Lung (tissue), 12 donors: Measurements from ENCODE around the gene PLAU. TPM values are rescaled to one million over a fixed set of nuclear protein-coding genes. Genes with fewer than 3 reads are reported as not detected.

Experiments
- ATAC-seq: fragments of 200-7000 bp; cut with Tn5 transposase; one replicate; pipeline ENCODE4 v1.9.1; 2020; ENCODE audit warnings: moderate number of reproducible peaks; ENCODE audit not compliant: insufficient read depth, low FRiP score
- DNase-seq, 3 donors: peaks; one replicate each; pipeline ENCODE4 v3.0.0-alpha.2; 2013 to 2017
- H3K27ac ChIP-seq, 2 donors: one replicate each; pipeline ENCODE4 v1.5.1; 2013; ENCODE audit warnings: mild to moderate bottlenecking in 2 of 2, moderate library complexity in 2 of 2, control low read depth in 1 of 2, inconsistent platforms in 1 of 2, low read depth in 1 of 2, low read length in 1 of 2
- H3K27me3 ChIP-seq, 3 donors: one replicate each; pipeline ENCODE4 v1.5.1; 2013; ENCODE audit warnings: low read length in 2 of 3; ENCODE audit not compliant: control insufficient read depth in 3 of 3, insufficient read depth in 3 of 3
- H3K36me3 ChIP-seq, 4 donors: one replicate each; pipeline ENCODE4 v1.5.1; 2013; ENCODE audit warnings: low read length in 4 of 4, mild to moderate bottlenecking in 1 of 4, moderate library complexity in 1 of 4; ENCODE audit not compliant: control insufficient read depth in 4 of 4, insufficient read depth in 4 of 4
- H3K4me1 ChIP-seq, 5 donors: one replicate each; pipeline ENCODE4 v1.5.1; 2013; ENCODE audit warnings: low read length in 5 of 5, mild to moderate bottlenecking in 2 of 5, moderate library complexity in 1 of 5; ENCODE audit not compliant: control insufficient read depth in 5 of 5, insufficient read depth in 5 of 5
- H3K4me3 ChIP-seq: one replicate; pipeline ENCODE4 v1.5.1; 2013; ENCODE audit warnings: mild to moderate bottlenecking, control low read depth, moderate library complexity
- H3K9ac ChIP-seq, 2 donors: one replicate each; pipeline ENCODE4 v1.5.1; 2013; ENCODE audit warnings: low read length in 2 of 2, control low read depth in 1 of 2; ENCODE audit not compliant: insufficient read depth in 1 of 2
- H3K9me3 ChIP-seq, 4 donors: one replicate each; pipeline ENCODE4 v1.5.1; 2013; ENCODE audit warnings: low read length in 3 of 4, mild to moderate bottlenecking in 1 of 4, moderate library complexity in 1 of 4; ENCODE audit not compliant: control insufficient read depth in 4 of 4, insufficient read depth in 3 of 4
- WGBS, 2 donors: extraction: QIAGEN DNeasy Blood & Tissue Kit; methylation state at CpG; one replicate each; pipeline ENCODE4 v1.1.7; 2013; 5-methylcytosine and 5-hydroxymethylcytosine counted together
- polyA plus RNA-seq, 2 donors: library from polyadenylated mRNA; stranded (reverse); fragments of 200-250 nt; gene quantifications; one replicate each; pipeline ENCODE4 v1.2.1, GENCODE V29; 2013
- total RNA-seq, 2 donors: library from RNA; depleted of rRNA in 1 of 2; stranded (reverse); fragments of >200 nt in 1 of 2; gene quantifications; one replicate each; pipeline ENCODE4 v1.2.1, GENCODE V29; 2014 to 2021
- TF ChIP-seq, protein P1 (sequence below): IDR thresholded peaks from 2 replicates; pipeline ENCODE4 v1.5.1; 2012; ENCODE audit warnings: mild to moderate bottlenecking; ENCODE audit errors: control extremely low read depth, extremely low read depth
- donor health status: control.
- donor health status: control.
- donor health status: Bipolar disorder and iron deficiency.
- donor health status: healthy.
- donor health status: DM: yes; HTN: yes; CAD: no.

Gene PLAU
- total and polyA plus RNA-seq, 4 donors: 11.6 to 36.7 (median 18.3) TPM

DNA sequence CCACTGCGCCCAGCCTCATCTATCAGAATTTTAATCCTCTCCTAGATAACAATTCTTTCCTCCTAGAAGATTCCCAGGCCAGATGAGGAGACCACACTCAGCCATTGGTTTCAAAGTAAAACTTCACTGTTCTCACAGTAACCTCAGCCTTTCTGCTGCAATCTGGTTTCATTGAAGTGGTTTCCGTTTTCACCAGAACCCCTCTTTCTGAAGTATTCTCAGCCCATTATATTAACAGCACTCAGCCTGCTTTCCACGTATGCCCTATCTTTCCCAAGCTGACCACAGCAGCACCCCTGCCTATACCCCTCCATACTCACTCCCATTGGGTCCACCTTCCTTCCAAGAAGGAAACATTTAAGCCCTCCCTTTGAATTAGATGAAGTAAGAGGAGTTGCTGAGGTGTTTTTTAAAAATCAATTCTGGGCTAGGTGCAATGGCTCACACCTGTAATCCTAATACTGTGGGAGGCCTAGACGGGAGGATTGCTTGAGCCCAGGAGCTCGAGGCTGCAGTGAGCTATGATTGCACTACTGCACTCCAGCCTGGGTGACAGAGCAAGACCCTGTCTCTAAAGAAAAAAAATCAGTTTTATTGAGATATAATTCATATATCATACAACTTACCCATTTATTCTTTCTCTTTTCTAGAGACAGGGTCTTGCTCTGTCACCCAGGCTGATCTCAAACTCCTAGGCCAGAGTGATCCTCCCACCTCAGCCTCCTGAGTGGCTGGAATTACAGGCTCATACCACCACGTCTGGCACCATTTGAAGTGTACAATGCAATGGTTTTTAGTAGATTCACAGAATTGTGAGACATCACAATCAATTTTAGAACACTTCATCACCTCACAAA is 11.3 kb downstream of the PLAU start:
- H3K27me3 ChIP-seq: no peaks in the 10 kb centered on the region
- no peak for DNase-seq
- no peak overlapping the region for H3K27ac ChIP-seq
- 83 to 84% methylated on average over 6 of the region's 6 CpGs for WGBS, 2 donors
- no peaks in the 10 kb centered on the region for H3K9me3 ChIP-seq
- peaks cover 0 to 14% (median 0%) of the 10 kb centered on the region in 5 donors for H3K4me1 ChIP-seq
- no peak for ATAC-seq
- TF ChIP-seq, protein P1, sequence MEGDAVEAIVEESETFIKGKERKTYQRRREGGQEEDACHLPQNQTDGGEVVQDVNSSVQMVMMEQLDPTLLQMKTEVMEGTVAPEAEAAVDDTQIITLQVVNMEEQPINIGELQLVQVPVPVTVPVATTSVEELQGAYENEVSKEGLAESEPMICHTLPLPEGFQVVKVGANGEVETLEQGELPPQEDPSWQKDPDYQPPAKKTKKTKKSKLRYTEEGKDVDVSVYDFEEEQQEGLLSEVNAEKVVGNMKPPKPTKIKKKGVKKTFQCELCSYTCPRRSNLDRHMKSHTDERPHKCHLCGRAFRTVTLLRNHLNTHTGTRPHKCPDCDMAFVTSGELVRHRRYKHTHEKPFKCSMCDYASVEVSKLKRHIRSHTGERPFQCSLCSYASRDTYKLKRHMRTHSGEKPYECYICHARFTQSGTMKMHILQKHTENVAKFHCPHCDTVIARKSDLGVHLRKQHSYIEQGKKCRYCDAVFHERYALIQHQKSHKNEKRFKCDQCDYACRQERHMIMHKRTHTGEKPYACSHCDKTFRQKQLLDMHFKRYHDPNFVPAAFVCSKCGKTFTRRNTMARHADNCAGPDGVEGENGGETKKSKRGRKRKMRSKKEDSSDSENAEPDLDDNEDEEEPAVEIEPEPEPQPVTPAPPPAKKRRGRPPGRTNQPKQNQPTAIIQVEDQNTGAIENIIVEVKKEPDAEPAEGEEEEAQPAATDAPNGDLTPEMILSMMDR: no peak
- H3K36me3 ChIP-seq: no peaks in the 10 kb centered on the region
- H3K9ac ChIP-seq: no peak overlapping the region
- H3K4me3 ChIP-seq: no peak overlapping the region

DNA sequence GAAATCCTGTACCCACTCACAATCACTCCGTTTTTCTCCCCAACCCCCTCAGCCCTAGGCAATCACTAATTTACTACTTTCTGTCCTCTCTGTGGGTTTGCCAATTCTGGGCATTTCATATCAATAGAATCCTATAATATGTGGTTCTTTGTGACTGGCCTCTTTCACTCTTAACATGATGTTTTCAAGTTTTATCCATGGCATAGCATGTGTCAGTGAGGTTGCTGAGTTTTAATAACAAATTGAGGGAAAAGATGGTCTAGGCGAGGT is 11.9 kb downstream of the PLAU start:
- Histone ChIP-seq H3K27ac (no peak overlapping the region), H3K36me3 (no peaks in the 10 kb centered on the region), H3K4me1 (peaks cover 0 to 14% (median 0%) of the 10 kb centered on the region in 5 donors), H3K9ac (no peak overlapping the region), H3K27me3 (no peaks in the 10 kb centered on the region), H3K4me3 (no peak overlapping the region), H3K9me3 (no peaks in the 10 kb centered on the region)
- TF ChIP-seq, protein P1: no peak
- ATAC-seq: no peak
- WGBS, 2 donors: 72 to 73% methylated on average over 2 of the region's 2 CpGs
- DNase-seq: no peak

DNA sequence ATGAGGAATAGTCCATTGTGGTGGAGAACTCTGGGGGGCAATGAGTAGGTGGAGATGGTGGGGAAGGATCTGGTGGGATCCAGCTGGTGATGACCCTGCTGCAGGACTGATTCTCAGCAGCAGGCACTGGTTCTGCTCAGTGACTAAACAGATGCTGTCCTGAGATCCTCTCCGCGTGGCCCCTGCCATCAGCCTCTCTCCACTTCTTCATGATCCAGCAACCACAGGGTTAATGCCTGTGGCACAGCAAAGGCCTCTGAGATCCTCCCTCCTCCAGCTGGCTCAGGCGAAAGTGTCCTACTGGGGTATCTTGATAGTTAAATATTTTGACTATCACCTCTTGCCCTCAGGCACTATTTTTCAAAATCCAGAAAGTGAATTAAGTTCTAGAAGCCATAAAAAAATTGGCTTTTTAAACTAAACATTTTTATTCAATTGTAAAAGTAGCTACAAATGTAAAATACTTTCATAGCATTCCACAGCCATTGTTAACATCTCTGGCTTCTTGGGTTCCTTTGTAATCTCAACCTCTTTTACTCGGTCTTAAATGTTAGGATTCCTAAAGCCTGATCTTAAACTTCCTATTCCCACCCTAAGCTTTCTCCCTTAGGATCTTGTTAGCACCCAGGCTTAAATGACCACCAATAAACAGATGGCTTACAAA is 13.1 kb downstream of the PLAU start:
- WGBS, 2 donors: 60 to 64% methylated on average over 4 of the region's 4 CpGs
- Histone ChIP-seq H3K9ac (no peak overlapping the region), H3K4me1 (peaks cover 0 to 14% (median 0%) of the 10 kb centered on the region in 5 donors), H3K27me3 (no peaks in the 10 kb centered on the region), H3K9me3 (no peaks in the 10 kb centered on the region), H3K27ac (no peak overlapping the region), H3K4me3 (no peak overlapping the region), H3K36me3 (no peaks in the 10 kb centered on the region)
- ATAC-seq (no peak), DNase-seq (no peak)
- TF ChIP-seq, protein P1: no peak
